Measurements from ENCODE around the gene MAMDC4.
A peak's percentile ranks its signal among the peaks of the same experiment; 100 is the strongest.
"Not testable (repeated sequence)": the region's sequence is repeated elsewhere in the genome, so short reads cannot be mapped to it uniquely, and the experiment has no call there.

Gene MAMDC4

GRCh38 chr9:136839229-136840139 lies 12.7 kb upstream of the MAMDC4 start:
- DNase-seq = no peak

DNA sequence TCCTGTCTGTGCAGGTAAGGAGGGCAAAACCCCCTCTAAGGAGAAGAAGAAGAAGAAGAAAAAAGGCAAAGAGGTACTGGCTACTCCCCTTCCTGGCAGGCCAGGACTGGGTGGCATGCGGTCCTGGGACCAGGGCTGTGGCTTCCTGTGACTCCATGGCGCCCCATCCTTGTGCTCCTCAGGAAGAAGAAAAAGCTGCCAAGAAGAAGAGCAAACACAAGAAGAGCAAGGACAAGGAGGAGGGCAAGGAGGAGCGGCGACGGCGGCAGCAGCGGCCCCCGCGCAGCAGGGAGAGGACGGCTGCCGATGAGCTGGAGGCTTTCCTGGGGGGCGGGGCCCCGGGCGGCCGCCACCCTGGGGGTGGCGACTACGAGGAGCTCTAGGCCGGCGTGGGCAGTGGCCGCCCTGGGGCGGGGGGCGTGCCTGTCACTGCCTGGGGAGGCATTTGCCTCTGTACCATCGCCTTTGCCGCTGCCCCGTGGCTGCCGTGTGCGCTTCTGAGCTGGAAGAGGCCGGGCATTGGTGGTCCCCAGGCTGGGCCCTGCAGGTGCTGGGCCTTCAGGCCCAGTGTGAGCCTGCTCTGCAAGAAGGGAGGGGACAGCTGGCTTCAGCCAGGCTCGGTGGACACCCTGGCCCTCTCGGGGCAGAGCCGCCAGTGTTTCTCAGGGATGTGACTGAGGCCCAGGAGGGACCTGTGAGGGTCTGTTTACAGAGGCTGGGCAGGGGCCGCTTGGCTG lies 11.8 kb upstream of the MAMDC4 start:
- DNase-seq = no peak

DNA sequence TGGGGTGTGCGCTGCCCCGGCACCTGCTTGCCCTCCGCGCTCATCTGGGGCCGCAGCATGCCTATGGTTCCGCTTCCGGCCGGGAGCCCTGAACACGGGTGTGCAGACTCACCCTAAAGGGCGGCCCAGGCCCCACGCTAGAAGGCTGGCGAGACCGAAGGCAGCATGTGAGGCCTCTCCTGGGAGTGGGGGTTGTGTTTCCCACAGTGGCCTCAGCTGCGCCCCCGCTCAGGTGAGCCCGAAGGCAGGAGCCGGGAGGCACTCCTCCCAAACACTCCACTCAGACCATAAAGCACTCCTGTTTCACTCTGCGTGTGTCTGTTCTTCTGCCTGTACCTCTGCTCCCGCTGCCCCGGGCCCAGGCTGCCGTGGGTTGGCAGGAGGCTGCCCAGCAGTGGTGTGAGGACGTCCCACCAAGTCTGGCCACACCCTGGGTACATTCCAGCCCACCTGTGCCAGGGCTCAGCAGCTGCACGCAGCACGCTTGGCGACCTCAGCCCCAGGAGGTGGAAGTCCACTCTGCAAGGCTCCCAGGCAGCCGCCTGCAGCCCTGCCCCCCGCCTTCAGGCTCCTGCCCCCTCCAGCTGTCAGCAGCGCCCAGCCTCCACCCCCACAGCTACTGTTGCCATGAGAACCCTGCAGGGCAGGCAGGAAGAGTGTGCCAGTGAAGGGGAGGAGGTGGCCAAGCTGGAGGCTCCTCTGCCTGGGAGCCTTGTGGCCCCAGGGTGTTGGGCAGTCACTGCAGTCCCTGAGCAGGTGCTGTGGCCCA lies 11.1 kb upstream of the MAMDC4 start:
- DNase-seq = no peak

DNA sequence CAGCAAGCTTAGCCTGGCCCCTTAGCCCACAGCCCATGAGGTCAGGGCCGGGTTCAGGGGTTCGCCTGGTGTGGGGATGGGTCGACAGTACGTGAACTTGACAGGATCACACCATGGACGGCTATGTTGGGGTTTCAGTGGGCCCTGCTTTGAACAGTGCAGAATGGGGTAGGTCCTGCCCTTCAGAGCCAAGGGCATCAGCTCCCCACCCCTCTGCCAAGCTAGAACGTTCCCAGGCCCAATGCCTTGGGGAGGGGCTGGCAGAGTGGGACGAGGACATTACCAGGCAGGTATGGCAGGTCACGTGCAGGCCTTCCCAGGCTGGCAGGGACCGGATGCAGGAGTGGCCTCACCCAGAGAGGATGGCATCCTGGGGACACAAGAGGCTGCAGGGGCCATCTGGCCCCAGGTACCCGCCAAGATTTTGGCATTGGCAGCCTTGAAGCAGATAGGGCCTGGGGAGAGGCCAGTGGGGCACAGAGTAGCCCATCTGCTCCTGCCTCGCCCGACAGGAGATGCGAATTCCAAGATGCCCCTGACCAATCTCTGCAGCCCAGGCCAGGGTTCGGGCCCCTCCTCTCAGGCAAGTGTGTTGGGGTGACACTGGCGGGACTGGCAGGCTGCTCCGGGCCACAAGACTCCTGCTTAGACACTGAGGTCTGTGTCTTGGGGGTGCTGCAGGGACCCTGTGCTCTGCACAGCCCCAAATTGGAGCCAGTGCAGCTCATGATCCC lies 10.3 kb upstream of the MAMDC4 start:
- peak; percentile 75 to 96 for DNase-seq

DNA sequence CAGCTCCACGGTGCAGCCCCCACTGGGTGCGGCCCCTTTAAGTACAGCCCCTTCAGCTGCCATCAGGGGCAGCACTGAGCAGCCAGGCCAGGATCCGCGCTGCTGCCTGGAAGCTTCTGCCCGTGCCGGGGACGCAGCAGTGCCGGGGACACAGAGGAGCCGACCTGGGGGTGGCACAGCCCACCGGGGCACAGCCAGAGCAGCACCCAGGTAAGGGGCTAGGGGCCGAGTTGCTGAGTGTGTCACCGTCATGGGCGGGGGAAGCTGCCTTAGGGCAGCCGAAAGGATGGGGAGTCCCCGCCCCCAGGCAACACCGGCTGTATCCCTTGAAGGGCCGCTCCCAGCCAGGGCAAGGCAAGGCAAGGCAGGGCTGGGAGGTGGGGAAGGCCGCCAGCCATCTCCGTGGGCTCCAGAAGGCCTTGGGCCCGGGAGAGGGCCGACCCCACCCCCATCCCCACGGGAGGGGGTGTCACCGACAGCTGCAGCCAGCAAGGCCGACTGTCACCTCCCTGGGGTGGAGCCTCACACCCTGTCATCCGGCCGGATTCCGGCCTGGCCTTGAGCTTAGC lies 9.7 kb upstream of the MAMDC4 start, which contains the start of gene AJM1:
Gene AJM1 (plus strand): TSS at position 99 of the 569 bp plus-strand sequence. CDS start 1,937 bp downstream, outside the sequence.
- DNase-seq = peak in 1 of 2 experiments; percentile 69

DNA sequence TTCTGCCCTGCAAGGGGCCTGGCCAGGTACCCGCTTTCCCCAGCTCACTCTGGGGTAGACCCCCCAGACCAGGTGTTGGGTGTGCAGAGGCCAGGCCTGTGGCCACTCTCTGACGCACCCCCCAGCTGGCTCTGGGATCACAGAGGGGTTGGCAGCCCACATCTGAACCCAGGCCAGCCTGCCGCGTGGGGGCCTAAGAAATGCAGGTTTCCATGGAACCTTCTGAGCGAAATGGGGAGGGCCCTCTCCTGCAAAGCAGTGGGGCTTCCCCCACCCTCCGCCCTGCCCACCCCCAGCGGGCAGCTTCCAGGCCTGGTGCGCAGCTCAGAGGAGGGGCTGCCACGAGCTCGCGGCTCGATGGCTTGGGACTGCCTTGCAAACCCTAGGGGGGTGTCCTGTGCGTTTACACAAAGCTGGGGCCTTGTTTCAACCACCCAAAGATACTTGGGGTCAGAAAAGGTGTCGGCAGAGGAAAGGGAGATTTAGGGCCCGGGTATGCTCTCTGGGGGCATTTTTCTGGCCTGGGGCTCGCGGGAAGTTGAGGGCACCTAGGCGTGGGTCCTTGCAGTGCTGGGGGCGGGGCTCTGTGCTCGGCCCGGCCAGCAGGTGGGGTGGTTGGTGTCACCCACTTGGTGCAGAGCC lies 8.9 kb upstream of the MAMDC4 start:
- not testable (repeated sequence) for DNase-seq

DNA sequence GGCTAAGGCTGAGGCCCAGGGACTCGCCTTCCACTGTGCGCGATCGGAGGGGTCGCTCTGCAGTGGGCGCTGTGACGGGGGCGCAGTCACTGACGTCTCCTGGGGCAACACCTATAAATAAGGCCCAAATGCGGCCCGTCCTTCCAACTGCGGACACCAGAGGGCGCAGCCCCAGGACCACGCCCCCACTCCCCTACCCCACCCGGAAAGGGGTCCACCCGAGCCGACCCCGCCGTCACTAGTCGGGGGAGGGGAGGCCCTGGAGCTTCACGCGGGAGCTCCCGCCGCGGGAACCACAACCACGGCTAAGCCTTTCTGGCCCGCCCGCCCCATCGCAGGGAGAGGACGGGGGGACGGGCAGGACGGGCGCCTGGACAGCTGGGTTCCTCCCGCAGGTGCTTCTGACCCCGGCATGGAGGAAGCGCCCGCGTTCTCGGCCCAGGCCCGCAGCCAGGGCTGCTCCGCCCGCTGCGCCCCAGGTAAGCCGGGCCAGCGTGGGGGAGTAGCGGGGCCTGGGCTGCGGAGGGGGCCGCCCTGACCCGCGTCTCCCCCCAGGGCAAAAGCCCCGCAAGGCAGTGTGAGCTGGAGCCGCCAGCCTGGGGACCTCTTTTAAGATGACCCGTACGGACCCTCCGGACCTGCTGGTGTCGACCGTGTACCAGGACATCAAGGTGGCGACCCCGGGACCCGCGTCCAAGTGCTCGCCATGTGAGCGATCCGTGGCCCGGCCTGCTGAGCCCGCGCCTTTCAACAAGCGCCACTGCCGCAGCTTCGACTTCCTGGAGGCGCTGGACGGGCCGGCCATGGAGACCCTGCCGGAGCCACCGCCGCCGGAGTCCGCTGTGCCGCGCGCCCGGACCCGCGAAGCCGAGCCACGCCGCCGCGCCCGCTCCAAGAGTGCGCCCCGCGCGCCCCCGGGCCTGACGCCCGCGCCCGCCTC lies 8.1 kb upstream of the MAMDC4 start:
- not testable (repeated sequence) for DNase-seq

- no peak for DNase-seq
Observed at GRCh38 chr9:136844761-136845464, 7.2 kb upstream of the MAMDC4 start.

- DNase-seq = no peak
Observed at GRCh38 chr9:136845465-136846260, 6.5 kb upstream of the MAMDC4 start.

- no peak for DNase-seq
Observed at GRCh38 chr9:136846376-136847087, 5.6 kb upstream of the MAMDC4 start.

- no peak for DNase-seq
Observed at GRCh38 chr9:136847088-136847825, 4.9 kb upstream of the MAMDC4 start.

GRCh38 chr9:136847826-136848392 lies 4.2 kb upstream of the MAMDC4 start:
- DNase-seq = no peak

- no peak for DNase-seq
Observed at GRCh38 chr9:136848393-136849037, 3.6 kb upstream of the MAMDC4 start.

- peak; percentile 87 to 95 for DNase-seq
Observed at GRCh38 chr9:136849038-136849959, 2.8 kb upstream of the MAMDC4 start, which contains the start of gene PHPT1. TSS of gene PHPT1 (plus strand) at chr9:136849409. CDS start at chr9:136849431, 22 bp downstream.

Data from cerebellar nuclear complex (tissue), 1 donor.